ENCODE results near the gene HCN2.

The HCN2 gene

DNA sequence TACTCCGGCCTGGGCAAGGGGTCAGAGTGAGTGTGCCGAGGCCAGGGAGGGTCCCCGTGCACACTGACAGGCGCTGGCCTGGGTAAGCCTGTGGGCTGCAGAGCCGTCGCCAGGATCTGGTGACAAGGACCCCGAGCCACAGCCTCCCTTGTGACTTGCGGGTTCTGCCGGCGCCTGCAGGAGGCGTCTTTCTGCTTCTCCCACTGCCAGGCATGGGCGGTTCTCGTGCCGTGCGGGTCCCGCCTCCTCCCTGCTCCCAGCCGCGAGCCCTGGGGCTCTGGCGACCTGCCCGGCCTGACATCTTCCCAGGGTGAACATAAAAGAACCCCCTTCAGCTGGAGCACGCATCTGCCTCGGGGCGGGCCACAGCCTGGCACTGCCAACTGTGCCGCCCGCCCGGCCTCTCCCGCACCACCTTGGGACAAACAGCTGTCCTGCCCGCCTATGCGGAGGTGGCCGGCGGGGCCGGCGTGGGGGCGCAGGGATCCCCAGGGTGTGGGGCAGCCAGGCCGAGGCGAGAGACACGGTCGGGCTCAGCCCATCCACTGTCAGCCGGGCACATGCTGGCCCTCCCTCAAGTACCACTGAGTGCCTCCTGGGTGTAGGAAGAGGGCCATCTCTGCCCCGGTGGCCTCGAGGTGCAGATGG, 1.5 kb upstream of the HCN2 start (continued):
- peak; percentile 92 for TF ChIP-seq ZIC2 (tag by site-specific recombination; IDR thresholded peaks at IDR 0.05)
- TF ChIP-seq GLIS2 (tag by site-specific recombination; IDR thresholded peaks at IDR 0.05), result peak; percentile 71; the same call in 1 of the 2 replicates
- TF ChIP-seq, protein P1, sequence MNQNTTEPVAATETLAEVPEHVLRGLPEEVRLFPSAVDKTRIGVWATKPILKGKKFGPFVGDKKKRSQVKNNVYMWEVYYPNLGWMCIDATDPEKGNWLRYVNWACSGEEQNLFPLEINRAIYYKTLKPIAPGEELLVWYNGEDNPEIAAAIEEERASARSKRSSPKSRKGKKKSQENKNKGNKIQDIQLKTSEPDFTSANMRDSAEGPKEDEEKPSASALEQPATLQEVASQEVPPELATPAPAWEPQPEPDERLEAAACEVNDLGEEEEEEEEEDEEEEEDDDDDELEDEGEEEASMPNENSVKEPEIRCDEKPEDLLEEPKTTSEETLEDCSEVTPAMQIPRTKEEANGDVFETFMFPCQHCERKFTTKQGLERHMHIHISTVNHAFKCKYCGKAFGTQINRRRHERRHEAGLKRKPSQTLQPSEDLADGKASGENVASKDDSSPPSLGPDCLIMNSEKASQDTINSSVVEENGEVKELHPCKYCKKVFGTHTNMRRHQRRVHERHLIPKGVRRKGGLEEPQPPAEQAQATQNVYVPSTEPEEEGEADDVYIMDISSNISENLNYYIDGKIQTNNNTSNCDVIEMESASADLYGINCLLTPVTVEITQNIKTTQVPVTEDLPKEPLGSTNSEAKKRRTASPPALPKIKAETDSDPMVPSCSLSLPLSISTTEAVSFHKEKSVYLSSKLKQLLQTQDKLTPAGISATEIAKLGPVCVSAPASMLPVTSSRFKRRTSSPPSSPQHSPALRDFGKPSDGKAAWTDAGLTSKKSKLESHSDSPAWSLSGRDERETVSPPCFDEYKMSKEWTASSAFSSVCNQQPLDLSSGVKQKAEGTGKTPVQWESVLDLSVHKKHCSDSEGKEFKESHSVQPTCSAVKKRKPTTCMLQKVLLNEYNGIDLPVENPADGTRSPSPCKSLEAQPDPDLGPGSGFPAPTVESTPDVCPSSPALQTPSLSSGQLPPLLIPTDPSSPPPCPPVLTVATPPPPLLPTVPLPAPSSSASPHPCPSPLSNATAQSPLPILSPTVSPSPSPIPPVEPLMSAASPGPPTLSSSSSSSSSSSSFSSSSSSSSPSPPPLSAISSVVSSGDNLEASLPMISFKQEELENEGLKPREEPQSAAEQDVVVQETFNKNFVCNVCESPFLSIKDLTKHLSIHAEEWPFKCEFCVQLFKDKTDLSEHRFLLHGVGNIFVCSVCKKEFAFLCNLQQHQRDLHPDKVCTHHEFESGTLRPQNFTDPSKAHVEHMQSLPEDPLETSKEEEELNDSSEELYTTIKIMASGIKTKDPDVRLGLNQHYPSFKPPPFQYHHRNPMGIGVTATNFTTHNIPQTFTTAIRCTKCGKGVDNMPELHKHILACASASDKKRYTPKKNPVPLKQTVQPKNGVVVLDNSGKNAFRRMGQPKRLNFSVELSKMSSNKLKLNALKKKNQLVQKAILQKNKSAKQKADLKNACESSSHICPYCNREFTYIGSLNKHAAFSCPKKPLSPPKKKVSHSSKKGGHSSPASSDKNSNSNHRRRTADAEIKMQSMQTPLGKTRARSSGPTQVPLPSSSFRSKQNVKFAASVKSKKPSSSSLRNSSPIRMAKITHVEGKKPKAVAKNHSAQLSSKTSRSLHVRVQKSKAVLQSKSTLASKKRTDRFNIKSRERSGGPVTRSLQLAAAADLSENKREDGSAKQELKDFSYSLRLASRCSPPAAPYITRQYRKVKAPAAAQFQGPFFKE (tag by site-specific recombination; IDR thresholded peaks at IDR 0.05; ENCODE audit: borderline replicate concordance), result no peak
- no peak for TF ChIP-seq ZNF658 (tag by site-specific recombination; IDR thresholded peaks at IDR 0.05)
- no peak for TF ChIP-seq ZNF768 (tag by site-specific recombination; IDR thresholded peaks at IDR 0.05)
- TF ChIP-seq ZNF571 (tag by site-specific recombination; IDR thresholded peaks at IDR 0.05), result no peak
- TF ChIP-seq ZNF366 (tag by site-specific recombination; conservative IDR thresholded peaks at IDR 0.05), result no peak
- no peak for TF ChIP-seq ZNF302 (tag by site-specific recombination; IDR thresholded peaks at IDR 0.05; ENCODE audit: low read depth)
- TF ChIP-seq ZNF654 (tag by site-specific recombination; IDR thresholded peaks at IDR 0.05; ENCODE audit: low read depth), result 0 out of 2 replicates have a peak, but pooled peaks have one; percentile 22
- peak; percentile 40; the same call in 1 of the 2 replicates for TF ChIP-seq ZNF341 (tag by site-specific recombination; IDR thresholded peaks at IDR 0.05; ENCODE audit: low read depth)
- TF ChIP-seq, protein P2, sequence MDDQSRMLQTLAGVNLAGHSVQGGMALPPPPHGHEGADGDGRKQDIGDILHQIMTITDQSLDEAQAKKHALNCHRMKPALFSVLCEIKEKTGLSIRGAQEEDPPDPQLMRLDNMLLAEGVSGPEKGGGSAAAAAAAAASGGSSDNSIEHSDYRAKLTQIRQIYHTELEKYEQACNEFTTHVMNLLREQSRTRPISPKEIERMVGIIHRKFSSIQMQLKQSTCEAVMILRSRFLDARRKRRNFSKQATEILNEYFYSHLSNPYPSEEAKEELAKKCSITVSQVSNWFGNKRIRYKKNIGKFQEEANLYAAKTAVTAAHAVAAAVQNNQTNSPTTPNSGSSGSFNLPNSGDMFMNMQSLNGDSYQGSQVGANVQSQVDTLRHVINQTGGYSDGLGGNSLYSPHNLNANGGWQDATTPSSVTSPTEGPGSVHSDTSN (CRISPR knock-in tag; IDR thresholded peaks at IDR 0.05), result 0 out of 2 replicates have a peak, but pooled peaks have one; percentile 14
- TF ChIP-seq, protein P3, sequence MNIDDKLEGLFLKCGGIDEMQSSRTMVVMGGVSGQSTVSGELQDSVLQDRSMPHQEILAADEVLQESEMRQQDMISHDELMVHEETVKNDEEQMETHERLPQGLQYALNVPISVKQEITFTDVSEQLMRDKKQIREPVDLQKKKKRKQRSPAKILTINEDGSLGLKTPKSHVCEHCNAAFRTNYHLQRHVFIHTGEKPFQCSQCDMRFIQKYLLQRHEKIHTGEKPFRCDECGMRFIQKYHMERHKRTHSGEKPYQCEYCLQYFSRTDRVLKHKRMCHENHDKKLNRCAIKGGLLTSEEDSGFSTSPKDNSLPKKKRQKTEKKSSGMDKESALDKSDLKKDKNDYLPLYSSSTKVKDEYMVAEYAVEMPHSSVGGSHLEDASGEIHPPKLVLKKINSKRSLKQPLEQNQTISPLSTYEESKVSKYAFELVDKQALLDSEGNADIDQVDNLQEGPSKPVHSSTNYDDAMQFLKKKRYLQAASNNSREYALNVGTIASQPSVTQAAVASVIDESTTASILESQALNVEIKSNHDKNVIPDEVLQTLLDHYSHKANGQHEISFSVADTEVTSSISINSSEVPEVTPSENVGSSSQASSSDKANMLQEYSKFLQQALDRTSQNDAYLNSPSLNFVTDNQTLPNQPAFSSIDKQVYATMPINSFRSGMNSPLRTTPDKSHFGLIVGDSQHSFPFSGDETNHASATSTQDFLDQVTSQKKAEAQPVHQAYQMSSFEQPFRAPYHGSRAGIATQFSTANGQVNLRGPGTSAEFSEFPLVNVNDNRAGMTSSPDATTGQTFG (tag by site-specific recombination; IDR thresholded peaks at IDR 0.05; ENCODE audit: borderline replicate concordance), result no peak
- no peak for TF ChIP-seq ZNF670 (tag by site-specific recombination; IDR thresholded peaks at IDR 0.05; ENCODE audit: low read depth)
- TF ChIP-seq, protein P4, sequence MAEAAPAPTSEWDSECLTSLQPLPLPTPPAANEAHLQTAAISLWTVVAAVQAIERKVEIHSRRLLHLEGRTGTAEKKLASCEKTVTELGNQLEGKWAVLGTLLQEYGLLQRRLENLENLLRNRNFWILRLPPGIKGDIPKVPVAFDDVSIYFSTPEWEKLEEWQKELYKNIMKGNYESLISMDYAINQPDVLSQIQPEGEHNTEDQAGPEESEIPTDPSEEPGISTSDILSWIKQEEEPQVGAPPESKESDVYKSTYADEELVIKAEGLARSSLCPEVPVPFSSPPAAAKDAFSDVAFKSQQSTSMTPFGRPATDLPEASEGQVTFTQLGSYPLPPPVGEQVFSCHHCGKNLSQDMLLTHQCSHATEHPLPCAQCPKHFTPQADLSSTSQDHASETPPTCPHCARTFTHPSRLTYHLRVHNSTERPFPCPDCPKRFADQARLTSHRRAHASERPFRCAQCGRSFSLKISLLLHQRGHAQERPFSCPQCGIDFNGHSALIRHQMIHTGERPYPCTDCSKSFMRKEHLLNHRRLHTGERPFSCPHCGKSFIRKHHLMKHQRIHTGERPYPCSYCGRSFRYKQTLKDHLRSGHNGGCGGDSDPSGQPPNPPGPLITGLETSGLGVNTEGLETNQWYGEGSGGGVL (tag by site-specific recombination; IDR thresholded peaks at IDR 0.05), result peak; percentile 70
- no peak for TF ChIP-seq ZNF624 (tag by site-specific recombination; IDR thresholded peaks at IDR 0.05)
- TF ChIP-seq KLF7 (tag by site-specific recombination; IDR thresholded peaks at IDR 0.05; ENCODE audit: borderline replicate concordance), result peak; percentile 32; the same call in 1 of the 2 replicates
- TF ChIP-seq, protein P5, sequence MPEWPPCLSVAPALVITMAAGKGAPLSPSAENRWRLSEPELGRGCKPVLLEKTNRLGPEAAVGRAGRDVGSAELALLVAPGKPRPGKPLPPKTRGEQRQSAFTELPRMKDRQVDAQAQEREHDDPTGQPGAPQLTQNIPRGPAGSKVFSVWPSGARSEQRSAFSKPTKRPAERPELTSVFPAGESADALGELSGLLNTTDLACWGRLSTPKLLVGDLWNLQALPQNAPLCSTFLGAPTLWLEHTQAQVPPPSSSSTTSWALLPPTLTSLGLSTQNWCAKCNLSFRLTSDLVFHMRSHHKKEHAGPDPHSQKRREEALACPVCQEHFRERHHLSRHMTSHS (tag by site-specific recombination; IDR thresholded peaks at IDR 0.05), result no peak
- TF ChIP-seq BCL11B (tag by site-specific recombination; IDR thresholded peaks at IDR 0.05; ENCODE audit: low read depth), result peak; percentile 21; the same call in 1 of the 2 replicates
- peak; percentile 81 for TF ChIP-seq ZEB2 (tag by site-specific recombination; IDR thresholded peaks at IDR 0.05)
- peak; percentile 75 for TF ChIP-seq KLF10 (tag by site-specific recombination; IDR thresholded peaks at IDR 0.05)
- TF ChIP-seq ZBTB20 (tag by site-specific recombination; IDR thresholded peaks at IDR 0.05), result peak; percentile 73; the same call in 1 of the 2 replicates
- no peak for TF ChIP-seq ZNF416 (tag by site-specific recombination; IDR thresholded peaks at IDR 0.05)
- TF ChIP-seq ZNF335 (tag by site-specific recombination; conservative IDR thresholded peaks at IDR 0.05), result peak; percentile 88
- no peak for TF ChIP-seq MZF1 (tag by site-specific recombination; IDR thresholded peaks at IDR 0.05; ENCODE audit: borderline replicate concordance)
- TF ChIP-seq ZNF514 (tag by site-specific recombination; IDR thresholded peaks at IDR 0.05), result no peak
- TF ChIP-seq ZNF114 (tag by site-specific recombination; IDR thresholded peaks at IDR 0.05), result no peak
- TF ChIP-seq ZNF274 (IDR thresholded peaks at IDR 0.05; ENCODE audit: low read length), result no peak
- TF ChIP-seq ZNF274 (tag by site-specific recombination; IDR thresholded peaks at IDR 0.05; ENCODE audit: borderline replicate concordance), result no peak
- no peak for TF ChIP-seq ZNF621 (tag by site-specific recombination; IDR thresholded peaks at IDR 0.05)
